T-cell (primary cell): ENCODE data around the gene SWT1. TPM values are rescaled to one million over a fixed set of nuclear protein-coding genes. Genes with fewer than 3 reads are reported as not detected.

Source experiments
- ATAC-seq, 4 experiments: fragments of 200-7000 bp in 3 of 4; fragments of 150-1000 bp in 1 of 4; cut with Tn5 transposase; replicated peaks in 1 of 4; 1 replicate in 3 of 4; 2 replicates in 1 of 4; pipeline ENCODE4 v1.10.0; 2021; ENCODE audit warnings: moderate library complexity in 3 of 4, mild to moderate bottlenecking in 2 of 4, moderate number of reproducible peaks in 1 of 4
- CTCF ChIA-PET, 2 donors: fragments of 300-600 bp; sonication (Branson Sonifier 250); formaldehyde crosslinking; loops; one replicate each; lab custom pipeline; 2022; ENCODE audit warnings: antibody characterized with exemption in 2 of 2; lab: Charles Lee
- POLR2A ChIA-PET, 2 donors: fragments of 300-600 bp; sonication (Branson Sonifier 250); formaldehyde crosslinking; loops; one replicate each; lab custom pipeline; 2022; ENCODE audit warnings: antibody characterized with exemption in 2 of 2; lab: Charles Lee
- DNase-seq, 35 experiments: peaks; one replicate each; pipeline versions ENCODE4 v3.0.0 to v3.0.0-alpha.2; 2013 to 2023
- H3K27ac ChIP-seq: one replicate; pipeline ENCODE4 v1.5.1; 2013; ENCODE audit warnings: low read length
- H3K27me3 ChIP-seq, 2 experiments: replicated peaks in 1 of 2; 1 replicate in 1 of 2; 2 replicates in 1 of 2; pipeline versions ENCODE4 v1.6.1 to v1.7.0; 2013; ENCODE audit warnings: low read length in 1 of 2, mixed read lengths in 1 of 2; ENCODE audit not compliant: control insufficient read depth in 2 of 2, insufficient read depth in 2 of 2; ENCODE audit errors: extremely low read depth in 1 of 2
- H3K36me3 ChIP-seq, 2 donors: 1 replicate in 1 of 2; 2 replicates in 1 of 2; pipeline versions ENCODE4 v1.6.1 to v1.7.0; 2013; ENCODE audit warnings: low read length in 1 of 2; ENCODE audit not compliant: control insufficient read depth in 2 of 2, insufficient read depth in 1 of 2; ENCODE audit errors: extremely low read depth in 1 of 2
- H3K4me1 ChIP-seq, 2 experiments: 1 replicate in 1 of 2; 2 replicates in 1 of 2; pipeline versions ENCODE4 v1.6.1 to v1.7.0; 2013; ENCODE audit warnings: low read length in 2 of 2, mixed read lengths in 1 of 2; ENCODE audit not compliant: insufficient read depth in 2 of 2, control insufficient read depth in 1 of 2; ENCODE audit errors: extremely low read depth in 1 of 2
- H3K4me3 ChIP-seq, 2 donors: 1 replicate in 1 of 2; 2 replicates in 1 of 2; pipeline versions ENCODE4 v1.5.1 to v1.7.0; 2013; ENCODE audit warnings: mild to moderate bottlenecking in 2 of 2, low read length in 1 of 2, moderate library complexity in 1 of 2; ENCODE audit not compliant: control insufficient read depth in 1 of 2; ENCODE audit errors: extremely low read depth in 1 of 2
- H3K9me3 ChIP-seq: 2 replicates; pipeline ENCODE4 v1.7.0; 2013
- H3K27ac Mint-ChIP-seq, 2 donors: one replicate each; pipeline ENCODE4 v1.8.0; 2020 to 2021; ENCODE audit warnings: mild to moderate bottlenecking in 2 of 2, mixed read lengths in 2 of 2
- H3K27me3 Mint-ChIP-seq, 2 donors: one replicate each; pipeline ENCODE4 v1.8.0; 2021 to 2022; ENCODE audit warnings: mixed read lengths in 2 of 2
- H3K36me3 Mint-ChIP-seq: one replicate; pipeline ENCODE4 v1.8.0; 2021; ENCODE audit warnings: mixed read lengths
- H3K4me1 Mint-ChIP-seq, 3 donors: one replicate each; pipeline ENCODE4 v1.8.0; 2020 to 2022; ENCODE audit warnings: mixed read lengths in 3 of 3, mild to moderate bottlenecking in 1 of 3
- H3K4me3 Mint-ChIP-seq, 3 donors: one replicate each; pipeline ENCODE4 v1.8.0; 2020 to 2022; ENCODE audit warnings: mild to moderate bottlenecking in 3 of 3, mixed read lengths in 3 of 3, moderate library complexity in 3 of 3
- H3K9me3 Mint-ChIP-seq, 3 donors: one replicate each; pipeline ENCODE4 v1.8.0; 2020 to 2022; ENCODE audit warnings: mixed read lengths in 3 of 3
- WGBS: methylation state at CpG from one replicate; pipeline ENCODE4 v1.1.5; 2013; ENCODE audit warnings: missing lambda C conversion rate; ENCODE audit not compliant: insufficient coverage; 5-methylcytosine and 5-hydroxymethylcytosine counted together
- total RNA-seq, 35 experiments: library from RNA in 6 of 35; stranded (reverse) in 6 of 35; fragments of 120-200 nt in 1 of 35; gene quantifications; one replicate each; pipeline versions ENCODE4 v1.2.1 to v1.2.4 and lab custom pipeline; 2013 to 2026

SWT1 gene
- total RNA-seq, 5 donors from 2014 or later (not counting 1 experiment from before 2014, with no cell fraction given) = 6.4 to 9.8 (median 8.5) TPM

DNA sequence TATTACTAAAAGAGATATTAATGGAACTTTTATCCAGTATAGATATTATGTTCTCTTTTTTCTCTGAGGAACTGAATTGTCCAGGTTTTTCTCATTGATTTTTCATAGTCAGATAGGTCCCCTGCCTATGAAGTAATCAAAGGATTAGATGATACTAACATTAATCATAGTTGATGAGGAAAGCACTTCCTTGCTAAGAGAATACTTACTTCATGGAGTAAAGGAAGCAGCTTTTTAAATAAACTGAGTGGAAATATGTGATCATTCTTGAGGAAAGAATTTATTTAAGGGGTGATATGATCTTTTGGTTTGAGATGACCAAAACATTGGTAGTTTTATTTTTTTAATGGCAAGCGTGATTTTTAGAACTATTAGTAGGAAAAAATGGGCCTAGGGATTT lies 58.9 kb downstream of the SWT1 start:
- WGBS = 67% methylated on average over 1 of the region's 1 CpG
- Mint-ChIP-seq H3K4me1 (no peaks in the 10 kb centered on the region), H3K27ac (no peak overlapping the region), H3K36me3 (peaks cover 40% of the 10 kb centered on the region), H3K9me3 (peaks cover 0 to 3% (median 2%) of the 10 kb centered on the region in 3 donors), H3K4me3 (no peak overlapping the region), H3K27me3 (no peaks in the 10 kb centered on the region)
- no peaks in the 10 kb centered on the region for H3K9me3 ChIP-seq
- ATAC-seq (no peak), DNase-seq (no peak)
- POLR2A ChIA-PET = no interaction called here
- no peak overlapping the region for H3K4me3 ChIP-seq
- H3K4me1 ChIP-seq = no peaks in the 10 kb centered on the region
- H3K27me3 ChIP-seq = no peaks in the 10 kb centered on the region
- CTCF ChIA-PET = no interaction called here
- H3K27ac ChIP-seq = no peak overlapping the region
- no peaks in the 10 kb centered on the region for H3K36me3 ChIP-seq

DNA sequence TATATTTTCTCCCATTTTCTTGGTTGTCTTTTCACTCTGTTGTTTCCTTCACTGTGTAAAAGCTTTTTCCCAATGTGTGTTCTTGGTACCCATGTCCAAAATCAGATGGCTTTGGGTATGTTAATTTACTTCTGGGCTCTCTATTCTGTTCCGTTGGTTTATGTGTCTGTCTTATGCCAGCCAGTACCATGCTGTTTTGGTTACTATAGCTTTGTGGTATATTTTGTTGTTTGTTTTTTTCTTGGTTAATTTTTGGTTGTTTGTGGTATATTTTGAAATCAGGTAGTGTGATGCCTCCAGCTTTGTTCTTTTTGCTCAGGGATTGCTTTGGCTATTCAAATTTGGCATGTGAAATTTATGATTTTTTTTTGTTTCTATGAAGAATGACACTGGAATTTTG lies 67.2 kb downstream of the SWT1 start:
- ChIA-PET CTCF (interaction anchor here in 1 of 2 donors (0.7 kb wide), 1 partner anchor 14 kb away, joined by 3 read pairs; no protein-coding TSS in a partner anchor), POLR2A (interaction anchor here in 1 of 2 donors (0.7 kb wide), 1 partner anchor 358 kb away, joined by 6 read pairs; no protein-coding TSS in a partner anchor)
- peaks cover 0 to 10% (median 7%) of the 10 kb centered on the region in 3 donors for H3K9me3 Mint-ChIP-seq
- H3K4me1 Mint-ChIP-seq = peaks cover 0 to 2% (median 0%) of the 10 kb centered on the region in 3 donors
- Histone ChIP-seq H3K27ac (no peak overlapping the region), H3K27me3 (no peaks in the 10 kb centered on the region), H3K4me3 (no peak overlapping the region), H3K4me1 (no peaks in the 10 kb centered on the region), H3K9me3 (no peaks in the 10 kb centered on the region), H3K36me3 (peaks cover 0 to 3% of the 10 kb centered on the region in 2 donors)
- peaks cover 50% of the 10 kb centered on the region for H3K36me3 Mint-ChIP-seq
- no CpG with 5 or more reads among the region's 1 CpG for WGBS
- DNase-seq (no peak), ATAC-seq (no peak)
- H3K27me3 Mint-ChIP-seq = no peaks in the 10 kb centered on the region
- H3K27ac Mint-ChIP-seq = no peak overlapping the region
- H3K4me3 Mint-ChIP-seq = no peak overlapping the region

DNA sequence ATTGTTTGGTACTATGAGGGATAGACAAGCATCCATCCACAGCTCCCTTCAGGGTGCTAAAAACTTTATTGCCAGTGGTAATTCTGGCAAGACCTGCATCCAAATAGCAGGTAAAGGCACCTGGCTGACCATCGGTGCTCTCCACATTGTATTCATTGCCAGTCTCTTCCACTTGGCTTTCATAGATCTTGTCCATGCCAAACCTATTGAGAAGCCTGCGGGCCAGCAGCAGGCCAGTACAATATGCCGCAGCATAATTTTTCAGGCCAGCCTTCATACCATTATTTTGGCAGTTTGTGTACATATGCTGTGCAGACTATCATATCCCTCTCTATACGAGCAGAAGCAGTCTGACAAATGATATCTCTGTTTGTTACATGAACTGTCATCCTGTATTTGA lies 70.2 kb downstream of the SWT1 start:
- H3K36me3 Mint-ChIP-seq = peaks cover 43% of the 10 kb centered on the region
- peaks cover 0 to 3% of the 10 kb centered on the region in 2 donors for H3K36me3 ChIP-seq

DNA sequence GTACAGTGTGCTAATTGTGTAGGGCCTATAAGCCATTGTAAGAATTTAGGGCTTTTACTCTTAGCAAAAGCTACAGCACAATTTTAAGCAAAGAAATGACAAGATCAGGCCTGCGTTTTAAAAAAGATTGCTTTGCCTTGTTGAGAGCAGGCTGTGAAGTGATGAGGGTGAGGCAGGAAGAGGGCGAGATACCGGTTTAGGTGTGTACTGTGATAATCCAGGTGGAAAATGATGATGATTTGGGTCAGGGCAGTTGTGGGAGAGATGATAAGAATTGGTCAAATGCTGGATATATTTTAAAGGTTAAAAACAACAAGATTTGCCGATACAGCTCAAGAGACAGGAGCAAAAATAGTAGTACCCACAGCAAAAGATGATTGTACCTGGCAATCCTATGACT lies 72.0 kb downstream of the SWT1 start:
- no peak overlapping the region for H3K27ac Mint-ChIP-seq
- Histone ChIP-seq H3K9me3 (no peaks in the 10 kb centered on the region), H3K4me1 (no peaks in the 10 kb centered on the region), H3K27me3 (no peaks in the 10 kb centered on the region), H3K27ac (no peak overlapping the region), H3K4me3 (no peak overlapping the region), H3K36me3 (no peaks in the 10 kb centered on the region)
- ATAC-seq (no peak), DNase-seq (no peak)
- H3K4me1 Mint-ChIP-seq = peaks cover 0 to 2% (median 0%) of the 10 kb centered on the region in 3 donors
- H3K4me3 Mint-ChIP-seq = no peak overlapping the region
- WGBS = 95% methylated on average over 3 of the region's 4 CpGs
- H3K27me3 Mint-ChIP-seq = no peaks in the 10 kb centered on the region
- peaks cover 32% of the 10 kb centered on the region for H3K36me3 Mint-ChIP-seq
- ChIA-PET POLR2A (no interaction called here), CTCF (no interaction called here)
- peaks cover 0 to 9% (median 4%) of the 10 kb centered on the region in 3 donors for H3K9me3 Mint-ChIP-seq

More for the DNA sequence above, 70.2 kb downstream of the SWT1 start:
- peaks cover 0 to 2% (median 0%) of the 10 kb centered on the region in 3 donors for H3K4me1 Mint-ChIP-seq
- H3K27ac Mint-ChIP-seq = no peak overlapping the region
- no peak overlapping the region for H3K4me3 Mint-ChIP-seq
- 100% methylated on average over 1 of the region's 4 CpGs for WGBS
- no peak for DNase-seq
- Histone ChIP-seq H3K27me3 (no peaks in the 10 kb centered on the region), H3K27ac (no peak overlapping the region), H3K4me1 (no peaks in the 10 kb centered on the region), H3K4me3 (no peak overlapping the region), H3K9me3 (no peaks in the 10 kb centered on the region)
- CTCF ChIA-PET = interaction anchor here in 1 of 2 donors (0.7 kb wide), 1 partner anchor 1041 kb away, joined by 5 read pairs; no protein-coding TSS in a partner anchor
- peaks cover 0 to 10% (median 7%) of the 10 kb centered on the region in 3 donors for H3K9me3 Mint-ChIP-seq
- ATAC-seq = no peak
- POLR2A ChIA-PET = no interaction called here
- H3K27me3 Mint-ChIP-seq = no peaks in the 10 kb centered on the region

DNA sequence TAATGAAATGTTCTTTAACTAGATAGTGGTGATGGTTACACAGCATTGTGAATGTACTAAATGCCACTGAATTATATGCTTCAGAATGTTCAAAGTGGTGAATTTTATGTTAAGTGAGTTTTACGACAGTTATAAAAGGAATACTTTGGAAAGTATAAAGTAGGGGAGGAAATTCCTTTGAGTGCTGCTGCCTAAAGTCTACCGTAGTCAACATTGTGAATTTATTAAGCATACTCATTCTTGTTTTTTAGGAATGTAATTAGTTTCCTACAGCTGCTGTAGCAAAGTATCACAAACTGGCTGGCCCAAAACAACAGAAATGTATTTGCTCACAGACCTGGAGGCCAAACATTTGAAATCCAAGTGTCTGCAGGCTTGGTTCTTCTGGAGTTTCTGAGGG lies 73.0 kb downstream of the SWT1 start:
- Mint-ChIP-seq H3K4me3 (no peak overlapping the region), H3K27me3 (no peaks in the 10 kb centered on the region), H3K9me3 (no peaks in the 10 kb centered on the region), H3K27ac (no peak overlapping the region), H3K36me3 (peaks cover 31% of the 10 kb centered on the region), H3K4me1 (peaks cover 0 to 2% (median 0%) of the 10 kb centered on the region in 3 donors)
- WGBS = no CpG with 5 or more reads among the region's 2 CpGs
- Histone ChIP-seq H3K4me3 (no peak overlapping the region), H3K27ac (no peak overlapping the region), H3K9me3 (no peaks in the 10 kb centered on the region), H3K4me1 (no peaks in the 10 kb centered on the region), H3K36me3 (no peaks in the 10 kb centered on the region), H3K27me3 (no peaks in the 10 kb centered on the region)
- DNase-seq = no peak
- ChIA-PET POLR2A (no interaction called here), CTCF (no interaction called here)
- no peak for ATAC-seq

DNA sequence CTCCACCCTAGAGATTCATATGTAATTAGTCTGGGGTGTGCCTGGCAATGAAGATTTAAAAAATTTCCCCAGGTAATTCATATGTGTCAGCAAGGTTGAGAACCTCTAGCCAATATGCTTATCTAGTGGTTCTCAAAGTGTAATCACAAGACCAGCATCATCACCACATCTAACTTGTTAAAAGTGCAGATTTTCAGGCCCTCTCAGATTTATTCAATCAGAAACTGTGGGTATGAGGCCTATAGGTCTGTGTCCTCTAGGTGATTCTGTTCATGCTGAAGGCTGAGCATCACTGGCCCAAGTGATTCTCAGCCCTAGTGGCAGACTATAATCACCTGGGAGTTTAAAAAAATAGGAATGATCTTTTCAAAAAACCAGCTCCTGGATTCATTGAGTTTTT lies 75.9 kb downstream of the SWT1 start:
- ChIA-PET POLR2A (interaction anchor here in 1 of 2 donors (0.6 kb wide), 1 partner anchor 289 kb away, joined by 3 read pairs; no protein-coding TSS in a partner anchor), CTCF (no interaction called here)
- H3K36me3 ChIP-seq = no peaks in the 10 kb centered on the region

More for the DNA sequence above, 75.9 kb downstream of the SWT1 start:
- Mint-ChIP-seq H3K9me3 (no peaks in the 10 kb centered on the region), H3K36me3 (peaks cover 23% of the 10 kb centered on the region), H3K4me3 (no peak overlapping the region), H3K27me3 (no peaks in the 10 kb centered on the region), H3K27ac (no peak overlapping the region), H3K4me1 (peaks cover 0 to 2% (median 0%) of the 10 kb centered on the region in 3 donors)
- no peaks in the 10 kb centered on the region for H3K4me1 ChIP-seq
- no peak overlapping the region for H3K4me3 ChIP-seq
- ATAC-seq = no peak
- DNase-seq = no peak
- no peak overlapping the region for H3K27ac ChIP-seq
- no peaks in the 10 kb centered on the region for H3K9me3 ChIP-seq
- no peaks in the 10 kb centered on the region for H3K27me3 ChIP-seq
